ENCODE results near the gene GPR55. TPM values are rescaled to one million over a fixed set of nuclear protein-coding genes. Genes with fewer than 3 reads are reported as not detected.

The GPR55 gene
- total and polyA plus RNA-seq, 10 of the 15 experiments (the other 5 are each of a cell fraction or from before 2014, with no cell fraction given) = 2.1 to 30.1 (median 16.2) TPM

- SMC1A ChIA-PET (ENCODE audit: uncharacterized antibody, unreplicated experiment) = interaction anchor here (1.5 to 16.5 kb wide), 4 partner anchors 32 to 67 kb away, joined by 4 to 248 read pairs (median 6); no protein-coding TSS in a partner anchor
- 4% methylated on average over 2 of the region's 2 CpGs for WGBS (ENCODE audit: insufficient coverage, insufficient replicate concordance, low lambda C conversion rate, missing lambda C conversion rate)
- Histone ChIP-seq H3K36me3 (ENCODE audit: control insufficient read depth in 2 of 2, insufficient read depth in 2 of 2, low read length in 1 of 2) (peaks cover 0 to 2% of the 10 kb centered on the region in 2 experiments; a peak in 3 of 4 replicates), H4K20me1 (ENCODE audit: control insufficient read depth, insufficient read depth) (no peaks in the 10 kb centered on the region), H3K27ac (ENCODE audit: control insufficient read depth, insufficient read depth) (peak overlapping the region; percentile 81), H2AFZ (ENCODE audit: control insufficient read depth, low read depth, low read length) (no peak overlapping the region), H3K9me3 (replicated peaks; ENCODE audit: control insufficient read depth, insufficient read depth, low read length) (no peaks in the 10 kb centered on the region), H3K27me3 (replicated peaks in 1 of 2; ENCODE audit: control insufficient read depth in 2 of 2, insufficient read depth in 2 of 2, low read length in 1 of 2) (no peaks in the 10 kb centered on the region), H3K4me3 (peak overlapping the region; percentile 46), H3K79me2 (ENCODE audit: control insufficient read depth, insufficient read depth, low read length) (peaks cover 97% of the 10 kb centered on the region), H3K4me2 (ENCODE audit: control insufficient read depth, insufficient read depth) (peak overlapping the region; percentile 93), H3K4me1 (ENCODE audit: control insufficient read depth, insufficient read depth, low read length) (peaks cover 33% of the 10 kb centered on the region), H3K9ac (ENCODE audit: control insufficient read depth, insufficient read depth, low read length) (peak overlapping the region; percentile 69)
- CTCF ChIA-PET = interaction anchor here (1.3 to 16.2 kb wide), 5 partner anchors 15 to 95 kb away, joined by 3 to 315 read pairs (median 5); no protein-coding TSS in a partner anchor
- RAD21 ChIA-PET (ENCODE audit: unreplicated experiment) = interaction anchor here (1.3 to 1.8 kb wide), 2 partner anchors 28 to 70 kb away, joined by 4 read pairs; no protein-coding TSS in a partner anchor
- POLR2A ChIA-PET = no interaction called here
- intact Hi-C loops (cut with micrococcal nuclease; ENCODE audit: unreplicated experiment) (no loop called here), in situ Hi-C loops (cut with MboI) (no loop called here)
- TF ChIP-seq NR2C2 (IDR thresholded peaks at IDR 0.05; ENCODE audit: borderline replicate concordance, control insufficient read depth, insufficient read length, low read depth) (no peak), ZBTB40 (IDR thresholded peaks at IDR 0.05; ENCODE audit: borderline replicate concordance) (no peak), PAX5 (IDR thresholded peaks at IDR 0.05; ENCODE audit: borderline replicate concordance, low read depth, low read length) (no peak), CHD4 (IDR thresholded peaks at IDR 0.05) (no peak), IKZF2 (IDR thresholded peaks at IDR 0.05) (no peak), EGR1 (IDR thresholded peaks at IDR 0.05; ENCODE audit: borderline replicate concordance in 1 of 2, low read depth in 2 of 2, low read length in 2 of 2) (no peak), SIN3A (IDR thresholded peaks at IDR 0.05; ENCODE audit: low read depth, low read length) (no peak), TCF3 (IDR thresholded peaks at IDR 0.05; ENCODE audit: borderline replicate concordance, insufficient read depth, low read depth, low read length) (no peak), DPF2 (IDR thresholded peaks at IDR 0.05) (no peak)
- no TSS peak for BruUV-seq (replicated peaks)
- DNase-seq (ENCODE audit: low read depth, low spot score) (no peak), FAIRE-seq (no peak), ATAC-seq (no peak)
These were observed 5.8 kb downstream of the GPR55 start for GRCh38 chr2:230919240-230919639.
